GM23338 (cell line): Measurements from ENCODE around the gene TUBB1. TPM values are rescaled to one million over a fixed set of nuclear protein-coding genes. Genes with fewer than 3 reads are reported as not detected.

Experiments
- ATAC-seq: fragments of 200-7000 bp; cut with Tn5 transposase; 3 replicates; pipeline ENCODE4 v1.9.1; 2020
- DNase-seq: peaks from one replicate; pipeline ENCODE4 v3.0.0-alpha.2; 2015; ENCODE audit warnings: low spot score
- H2AFZ ChIP-seq: fragments of 200-600 bp; sonication (generic); 2 replicates; pipeline ENCODE4 v1.8.0; 2016; ENCODE audit warnings: antibody characterized with exemption, mild to moderate bottlenecking, moderate library complexity
- H3F3A ChIP-seq: fragments of 200-600 bp; sonication (generic); replicated peaks from 2 replicates; pipeline ENCODE4 v1.8.0; 2017; ENCODE audit warnings: antibody characterized with exemption, mixed run types, low read depth
- H3K27ac ChIP-seq: fragments of 200-600 bp; sonication (generic); 2 replicates; pipeline ENCODE4 v1.6.1; 2016; ENCODE audit warnings: low read depth
- H3K27me3 ChIP-seq: fragments of 200-600 bp; sonication (generic); 2 replicates; pipeline ENCODE4 v1.8.0; 2016; ENCODE audit warnings: mild to moderate bottlenecking, mixed run types, moderate library complexity; ENCODE audit not compliant: insufficient read depth
- H3K36me3 ChIP-seq: fragments of 200-600 bp; sonication (generic); 2 replicates; pipeline ENCODE4 v1.8.0; 2016; ENCODE audit warnings: mild to moderate bottlenecking; ENCODE audit not compliant: insufficient read depth
- H3K4me1 ChIP-seq: fragments of 200-600 bp; sonication (generic); 2 replicates; pipeline ENCODE4 v1.8.0; 2016; ENCODE audit warnings: mild to moderate bottlenecking, moderate library complexity; ENCODE audit not compliant: insufficient read depth
- H3K4me2 ChIP-seq: fragments of 200-600 bp; sonication (generic); 2 replicates; pipeline ENCODE4 v1.7.1; 2017; ENCODE audit warnings: mixed run types
- H3K4me3 ChIP-seq: fragments of 200-600 bp; sonication (generic); 2 replicates; pipeline ENCODE4 v1.6.1; 2016; ENCODE audit warnings: mixed run types
- H3K79me2 ChIP-seq: fragments of 200-600 bp; sonication (generic); replicated peaks from 2 replicates; pipeline ENCODE4 v1.8.0; 2017; ENCODE audit warnings: mild to moderate bottlenecking; ENCODE audit not compliant: insufficient read depth
- H3K9me2 ChIP-seq: fragments of 200-600 bp; sonication (generic); 2 replicates; pipeline ENCODE4 v1.8.0; 2017; ENCODE audit not compliant: insufficient read depth
- H4K20me1 ChIP-seq: fragments of 200-600 bp; sonication (generic); replicated peaks from 2 replicates; pipeline ENCODE4 v1.8.0; 2017; ENCODE audit warnings: mild to moderate bottlenecking; ENCODE audit not compliant: insufficient read depth
- H3K27ac Mint-ChIP-seq: 2 replicates; pipeline ENCODE4 v1.8.0; 2020; ENCODE audit warnings: inconsistent platforms, mild to moderate bottlenecking, moderate library complexity, mixed read lengths
- H3K27me3 Mint-ChIP-seq: 3 replicates; pipeline ENCODE4 v1.8.0; 2022; ENCODE audit warnings: low read depth, mild to moderate bottlenecking, moderate library complexity, mixed read lengths, inconsistent platforms; ENCODE audit not compliant: insufficient read depth, poor library complexity
- H3K36me3 Mint-ChIP-seq: 3 replicates; pipeline ENCODE4 v1.8.0; 2021; ENCODE audit warnings: low read depth, mild to moderate bottlenecking, inconsistent platforms, moderate library complexity, mixed read lengths
- H3K4me1 Mint-ChIP-seq: 3 replicates; pipeline ENCODE4 v1.8.0; 2020; ENCODE audit warnings: mild to moderate bottlenecking, inconsistent platforms, mixed read lengths
- H3K4me3 Mint-ChIP-seq: 3 replicates; pipeline ENCODE4 v1.8.0; 2021; ENCODE audit warnings: moderate library complexity, mild to moderate bottlenecking, inconsistent platforms, mixed read lengths
- H3K9me3 Mint-ChIP-seq: 3 replicates; pipeline ENCODE4 v1.8.0; 2020; ENCODE audit warnings: moderate library complexity, mild to moderate bottlenecking, inconsistent platforms, mixed read lengths
- REST ChIP-seq: IDR thresholded peaks from one replicate; pipeline ENCODE4 v1.6.1; 2018; ENCODE audit warnings: antibody characterized with exemption; ENCODE audit not compliant: unreplicated experiment
- ZNF462 ChIP-seq: fragments of 250-450 bp; sonication (Bioruptor Pico); IDR thresholded peaks from 2 replicates; pipeline ENCODE4 v1.5.0; 2020; ENCODE audit warnings: mild to moderate bottlenecking, moderate library complexity
- polyA plus RNA-seq: library from polyadenylated mRNA; unstranded; fragments of >200 nt; fragmentation: Nextera tagmentation; extraction: Ambion mirVana; gene quantifications from 2 replicates; pipeline ENCODE4 v1.2.1, GENCODE V29; 2016
- total RNA-seq: library from RNA; depleted of rRNA; stranded (reverse); fragments of >200 nt; shearing (Covaris generic); gene quantifications from 2 replicates; pipeline ENCODE4 v1.2.3, GENCODE V29; 2014

The TUBB1 gene
- total and polyA plus RNA-seq, 2 experiments from 2014 or later, result not detected

DNA sequence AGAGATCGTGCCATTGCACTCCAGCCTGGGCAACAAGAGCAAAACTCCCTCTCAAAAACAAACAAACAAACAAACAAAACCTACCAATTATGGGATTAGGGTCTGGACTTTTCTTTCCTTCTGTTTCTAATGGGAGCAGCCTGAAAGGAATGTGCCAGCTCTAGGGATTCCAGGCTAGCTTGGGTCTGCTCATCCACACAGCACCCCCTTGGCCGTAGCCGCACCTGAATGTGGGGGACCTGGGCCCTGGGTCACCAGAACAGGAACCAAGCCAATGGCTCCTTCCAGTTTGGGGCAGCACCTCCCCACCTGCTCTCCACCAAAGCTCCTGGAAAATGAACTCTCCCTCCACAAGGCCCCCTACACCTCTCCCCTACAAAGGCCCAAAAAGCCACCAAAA, 18.9 kb upstream of the TUBB1 start:
- Mint-ChIP-seq H3K36me3 (peaks cover 24% of the 10 kb centered on the region), H3K4me1 (peaks cover 12% of the 10 kb centered on the region)

More for the DNA sequence above, 18.9 kb upstream of the TUBB1 start:
- Histone ChIP-seq H3K27me3 (no peaks in the 10 kb centered on the region), H3K4me3 (no peak overlapping the region), H3K36me3 (0 out of 2 replicates have a peak, but pooled peaks cover 5% of the 10 kb centered on the region), H3K27ac (no peak overlapping the region), H3K9me2 (no peaks in the 10 kb centered on the region), H4K20me1 (0 out of 2 replicates have a peak, but pooled peaks cover 4% of the 10 kb centered on the region), H3K4me2 (no peak overlapping the region), H2AFZ (no peak overlapping the region), H3K4me1 (no peaks in the 10 kb centered on the region), H3F3A (peaks cover 4% of the 10 kb centered on the region; the same call in 1 of the 2 replicates), H3K79me2 (no peaks in the 10 kb centered on the region)
- H3K9me3 Mint-ChIP-seq, result no peaks in the 10 kb centered on the region
- no peak for DNase-seq
- H3K4me3 Mint-ChIP-seq, result no peak overlapping the region
- H3K27me3 Mint-ChIP-seq, result peaks cover 16% of the 10 kb centered on the region
- H3K27ac Mint-ChIP-seq, result no peak overlapping the region
- TF ChIP-seq REST, result no peak
- TF ChIP-seq ZNF462 (CRISPR knock-in tag), result no peak
- no peak for ATAC-seq
